Measurements from ENCODE around the gene SIRT5.

SIRT5 gene

DNA sequence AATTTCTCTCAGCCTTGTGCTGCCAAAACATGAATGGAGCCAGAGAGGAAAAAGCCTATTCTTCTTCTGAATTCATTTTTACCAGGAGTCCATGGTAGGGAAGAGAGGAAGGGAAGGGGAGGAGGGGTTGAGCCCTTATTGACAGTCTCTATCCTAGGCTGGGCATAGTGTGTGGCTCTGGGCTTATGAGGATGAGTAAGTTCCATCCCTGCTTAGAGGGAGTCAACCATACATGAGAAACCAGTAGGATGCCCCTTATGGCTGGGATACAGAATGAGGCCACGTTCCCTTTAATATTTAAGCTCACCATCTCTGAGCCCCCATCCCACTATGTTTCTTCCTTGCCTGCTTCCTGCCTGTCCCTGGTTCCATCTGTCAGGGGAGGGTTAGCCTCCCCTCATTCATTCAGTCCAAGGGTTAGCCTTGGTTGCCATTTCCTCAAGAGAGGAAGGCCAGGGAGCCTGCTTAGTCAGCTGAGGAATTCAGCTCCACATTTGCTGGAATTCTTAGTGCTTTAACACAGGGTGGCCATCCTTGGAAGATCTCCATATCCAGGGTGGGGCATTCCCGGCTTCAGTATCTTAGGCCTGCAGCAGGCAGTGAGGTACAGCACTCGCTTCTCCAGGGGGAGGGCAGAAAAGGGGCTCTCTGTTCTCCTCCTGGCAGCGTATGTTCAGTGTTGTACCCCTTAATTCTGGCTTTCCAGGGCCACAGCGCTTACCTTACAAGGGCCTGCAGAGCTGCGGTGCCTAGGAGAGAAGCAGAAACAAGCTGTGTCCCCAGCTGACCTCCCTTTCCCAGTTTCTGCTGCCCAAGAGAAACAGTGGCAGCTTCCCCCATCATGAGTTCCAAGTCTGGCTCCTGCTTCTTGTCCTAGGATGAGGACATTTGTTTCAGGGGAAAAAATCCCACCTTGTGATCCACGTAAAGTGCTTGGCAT, 12.5 kb downstream of the SIRT5 start:
- in situ Hi-C loops (cut with MboI; ENCODE audit: low sequenced_read_pairs), result no loop called here

DNA sequence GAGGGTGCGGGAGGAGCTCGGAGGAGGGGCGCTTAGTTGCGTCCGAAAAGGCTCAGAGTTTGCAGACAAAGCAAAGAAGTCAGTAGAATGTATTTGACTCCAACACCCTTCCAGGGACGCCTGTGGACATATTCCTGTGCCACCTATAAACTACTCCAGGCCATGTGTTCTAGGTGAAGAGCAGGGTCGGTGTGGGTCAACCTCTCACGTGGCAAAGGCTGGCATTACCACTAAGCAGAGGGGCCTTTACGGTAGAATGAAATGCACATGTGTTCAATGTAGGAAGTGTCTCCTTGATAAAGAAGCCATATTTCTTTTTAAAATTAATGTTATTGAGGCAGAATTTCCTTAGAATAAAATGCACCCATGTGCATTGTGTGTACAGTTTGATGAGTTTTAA, 15.4 kb downstream of the SIRT5 start:
- in situ Hi-C loops (cut with MboI; ENCODE audit: low sequenced_read_pairs), result no loop called here

DNA sequence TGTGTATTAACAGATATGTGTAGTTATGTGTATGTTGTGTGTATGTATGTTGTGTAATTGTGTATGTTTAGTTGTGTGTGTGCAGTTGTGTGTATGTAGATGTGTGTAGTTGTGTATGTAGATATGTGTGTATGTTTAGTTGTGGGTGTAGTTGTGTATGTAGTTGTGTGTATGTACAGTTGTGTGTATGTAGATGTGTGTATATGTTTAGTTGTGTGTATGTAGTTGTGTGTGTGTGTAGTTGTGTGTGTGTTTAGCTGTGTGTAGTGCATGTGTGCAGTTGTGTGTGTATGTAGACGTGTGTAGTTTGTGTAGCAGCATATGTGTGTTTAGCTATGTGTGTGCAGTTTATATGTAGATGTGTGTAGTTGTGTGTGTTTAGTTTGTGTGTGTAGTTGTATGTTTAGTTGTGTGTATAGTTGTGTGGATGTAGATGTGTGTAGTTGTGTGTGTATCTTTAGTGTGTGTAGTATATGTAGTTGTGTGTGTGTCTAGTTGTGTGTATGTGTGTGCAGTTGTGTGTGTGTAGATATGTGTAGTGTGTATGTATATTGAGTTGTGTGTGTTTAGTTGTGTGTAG, 16.3 kb downstream of the SIRT5 start:
- in situ Hi-C loops (cut with MboI; ENCODE audit: low sequenced_read_pairs), result no loop called here

DNA sequence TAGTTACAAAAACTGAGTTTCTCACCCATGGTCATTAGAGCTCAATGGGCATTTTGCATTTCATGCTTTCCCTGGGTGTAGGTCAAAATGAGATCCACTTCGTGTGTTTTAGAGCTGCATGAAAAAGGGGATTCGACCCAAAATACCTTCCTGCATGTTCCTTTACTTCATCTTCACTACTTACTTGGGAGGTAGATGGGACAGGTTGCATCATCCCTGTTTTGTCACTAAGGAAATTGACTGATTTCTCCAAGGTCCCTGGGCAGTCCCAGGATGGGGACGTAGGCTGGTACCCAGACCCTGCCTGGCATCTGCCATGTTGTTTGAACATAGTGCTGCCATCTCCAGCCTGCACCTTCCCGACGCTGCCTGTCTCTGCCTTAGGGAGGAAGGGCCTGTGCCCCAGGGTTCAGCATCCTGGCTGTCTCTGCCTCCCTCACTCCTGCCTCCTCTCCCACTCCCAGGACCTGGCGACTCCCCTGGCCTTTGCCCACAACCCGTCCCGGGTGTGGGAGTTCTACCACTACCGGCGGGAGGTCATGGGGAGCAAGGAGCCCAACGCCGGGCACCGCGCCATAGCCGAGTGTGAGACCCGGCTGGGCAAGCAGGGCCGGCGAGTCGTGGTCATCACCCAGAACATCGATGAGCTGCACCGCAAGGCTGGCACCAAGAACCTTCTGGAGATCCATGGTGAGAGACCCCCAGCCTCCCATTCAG, 17.0 kb downstream of the SIRT5 start:
- in situ Hi-C loops (cut with MboI; ENCODE audit: low sequenced_read_pairs), result no loop called here

DNA sequence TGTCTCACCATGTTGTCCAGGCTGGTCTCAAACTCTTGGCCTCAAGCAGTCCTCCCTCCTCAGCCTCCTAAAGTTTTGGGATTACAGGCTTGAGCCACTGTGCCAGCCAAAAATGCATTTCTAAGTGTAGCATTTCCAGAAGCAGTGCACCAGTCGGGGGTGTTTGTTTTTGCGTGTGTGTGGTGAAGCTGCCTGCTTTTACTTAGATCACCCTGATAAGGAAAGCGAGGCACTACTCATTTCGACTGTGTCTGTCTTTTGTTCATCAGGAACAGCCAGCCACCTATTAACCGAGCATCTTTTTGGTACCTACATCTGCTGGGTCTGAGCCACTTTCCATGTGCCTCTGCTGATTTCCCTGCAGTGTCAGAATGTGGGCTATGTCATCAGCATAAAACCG, 18.7 kb downstream of the SIRT5 start:
- in situ Hi-C loops (cut with MboI; ENCODE audit: low sequenced_read_pairs), result no loop called here

DNA sequence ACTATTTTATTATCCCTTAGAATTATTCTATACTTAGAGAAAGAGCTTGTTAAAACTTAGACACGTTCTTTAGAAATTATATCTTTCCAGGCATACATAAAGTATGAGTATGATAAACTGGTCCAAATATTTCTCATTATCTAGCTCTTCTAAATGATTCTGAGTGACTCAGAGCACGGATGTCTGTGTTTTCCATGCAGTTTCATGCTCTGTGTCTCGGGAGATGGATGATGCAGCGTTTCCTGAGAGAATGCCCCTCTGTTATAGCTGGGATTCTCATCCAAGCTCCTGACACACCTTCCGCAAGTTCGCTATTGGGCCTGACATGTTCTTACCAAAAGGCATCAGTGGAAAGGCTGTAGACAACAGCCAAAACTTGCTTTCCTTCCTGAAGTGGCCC, 19.3 kb downstream of the SIRT5 start:
- in situ Hi-C loops (cut with MboI; ENCODE audit: low sequenced_read_pairs), result no loop called here

DNA sequence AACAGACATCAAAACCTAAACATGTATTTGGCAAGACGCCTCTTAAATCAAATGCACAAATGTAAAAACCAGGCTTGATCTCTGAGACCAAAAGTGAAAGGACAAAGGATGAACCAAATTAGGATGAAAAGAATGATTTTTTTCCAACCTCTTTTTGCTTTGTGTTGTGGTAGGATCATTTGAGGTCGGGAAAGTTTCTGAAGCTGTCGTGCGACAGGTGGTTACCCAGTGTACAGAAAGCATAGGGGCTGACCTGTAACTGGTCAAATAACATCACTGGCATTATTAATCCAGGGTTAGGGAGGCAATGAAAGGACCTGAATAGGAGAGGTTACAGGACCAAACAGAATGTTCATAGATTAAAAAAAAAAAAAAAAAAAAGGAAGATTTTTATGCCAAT, 22.7 kb downstream of the SIRT5 start:
- in situ Hi-C loops (cut with MboI; ENCODE audit: low sequenced_read_pairs), result no loop called here

DNA sequence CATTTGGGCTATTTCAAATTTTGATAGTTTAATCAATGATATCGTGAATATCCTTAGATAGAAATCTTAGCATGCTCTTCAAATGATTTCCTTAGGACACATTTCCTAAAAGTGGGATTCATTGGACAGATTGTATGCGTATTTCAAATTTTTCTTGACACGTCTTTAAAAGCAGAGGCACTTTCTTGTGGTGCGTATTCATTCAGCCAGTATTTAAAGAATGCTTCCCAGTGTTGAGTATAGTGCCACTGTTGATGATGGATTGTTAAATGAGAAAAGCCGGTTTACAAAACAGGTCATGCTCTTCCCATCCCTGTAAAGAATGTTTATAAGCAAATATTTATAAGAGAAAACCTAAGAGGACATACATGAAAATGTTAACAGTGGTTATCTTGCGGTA, 25.6 kb downstream of the SIRT5 start:
- in situ Hi-C loops (cut with MboI; ENCODE audit: low sequenced_read_pairs), result no loop called here

DNA sequence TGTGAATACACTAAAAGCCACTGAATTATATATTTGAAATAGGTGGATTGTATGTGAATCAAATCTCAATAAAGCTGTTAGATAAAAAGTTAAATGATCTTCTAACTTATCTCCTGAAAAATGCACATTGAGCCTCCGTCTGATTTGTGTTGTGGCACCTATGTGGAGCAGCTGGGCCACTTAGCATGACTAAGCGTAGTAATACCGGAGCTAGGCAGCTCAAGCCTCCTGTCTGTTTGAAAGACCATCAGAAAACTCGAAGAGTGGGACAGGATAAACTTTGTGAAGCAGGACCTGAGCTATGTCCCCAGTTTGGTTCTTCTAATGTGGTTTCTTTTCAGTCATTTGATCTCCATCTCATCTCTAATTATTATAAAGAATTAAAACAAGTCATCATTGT, 29.7 kb downstream of the SIRT5 start:
- in situ Hi-C loops (cut with MboI; ENCODE audit: low sequenced_read_pairs), result no loop called here

DNA sequence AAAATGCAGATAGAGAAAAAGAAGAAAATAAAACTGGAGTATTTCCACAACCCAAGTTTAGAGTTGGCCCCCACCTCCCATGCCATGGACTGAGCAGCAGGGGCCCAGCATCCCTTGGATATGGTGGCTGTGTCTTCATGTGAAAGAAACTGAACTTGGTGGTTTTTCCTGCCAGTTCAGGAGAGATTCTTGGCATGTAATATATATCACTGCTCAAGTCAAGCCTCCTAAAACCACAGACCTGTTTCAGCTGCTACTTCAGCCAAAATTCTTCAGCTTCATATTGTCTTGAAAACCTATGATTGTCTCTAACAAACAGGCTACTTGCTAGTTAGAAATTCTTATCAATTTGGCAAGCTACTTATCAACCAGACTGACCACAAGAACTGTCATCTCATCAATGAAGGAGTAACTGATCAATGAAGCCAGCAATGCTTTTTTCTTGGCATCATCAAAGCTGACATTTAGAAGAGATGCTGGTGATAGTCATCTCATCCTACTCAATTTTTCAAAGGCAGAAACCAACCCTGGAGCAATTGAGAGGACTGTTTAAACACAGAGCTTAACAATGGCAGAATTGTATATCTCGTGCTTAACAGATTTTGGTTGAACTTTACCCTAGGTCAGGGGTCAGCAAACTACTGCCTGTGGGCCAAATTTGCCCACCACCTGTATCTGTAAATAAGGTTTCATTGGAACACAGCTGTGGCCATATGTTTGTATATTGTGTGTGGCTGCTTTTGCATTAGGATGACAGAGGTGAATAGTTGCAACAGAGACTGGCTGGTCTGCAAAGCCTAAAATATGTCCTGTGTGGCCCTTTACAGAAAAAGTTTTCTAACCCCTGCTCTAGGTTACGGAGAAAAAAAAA, 30.4 kb downstream of the SIRT5 start:
- in situ Hi-C loops (cut with MboI; ENCODE audit: low sequenced_read_pairs), result no loop called here

DNA sequence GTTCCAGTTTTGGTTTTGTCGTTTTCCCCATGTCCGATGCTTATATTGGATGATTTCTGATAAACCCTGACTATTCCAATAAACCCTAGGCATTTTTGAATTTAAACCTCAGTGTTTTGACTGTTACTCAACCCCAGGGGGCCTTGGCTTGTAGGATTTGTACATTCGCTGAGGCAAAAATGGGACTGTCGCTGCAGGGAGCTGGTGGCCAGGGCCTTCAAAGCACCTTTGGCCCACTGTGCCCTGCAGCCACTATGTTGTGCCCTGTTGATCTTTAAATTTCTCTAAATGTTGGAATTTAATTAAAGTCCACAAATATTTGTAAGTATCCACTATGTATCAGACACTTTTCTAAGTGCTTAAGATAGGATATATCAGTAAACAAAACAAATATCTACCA, 31.2 kb downstream of the SIRT5 start:
- in situ Hi-C loops (cut with MboI; ENCODE audit: low sequenced_read_pairs), result no loop called here

DNA sequence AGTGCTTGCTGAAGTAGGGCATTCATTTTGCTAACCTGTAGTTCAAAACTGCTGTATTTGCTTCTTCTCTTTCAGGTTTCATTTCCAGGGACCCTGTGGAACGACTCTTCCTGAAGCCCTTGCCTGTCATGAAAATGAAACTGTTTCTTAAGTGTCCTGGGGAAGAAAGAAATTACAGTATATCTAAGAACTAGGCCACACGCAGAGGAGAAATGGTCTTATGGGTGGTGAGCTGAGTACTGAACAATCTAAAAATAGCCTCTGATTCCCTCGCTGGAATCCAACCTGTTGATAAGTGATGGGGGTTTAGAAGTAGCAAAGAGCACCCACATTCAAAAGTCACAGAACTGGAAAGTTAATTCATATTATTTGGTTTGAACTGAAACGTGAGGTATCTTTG, 37.3 kb downstream of the SIRT5 start:
- in situ Hi-C loops (cut with MboI; ENCODE audit: low sequenced_read_pairs), result no loop called here

DNA sequence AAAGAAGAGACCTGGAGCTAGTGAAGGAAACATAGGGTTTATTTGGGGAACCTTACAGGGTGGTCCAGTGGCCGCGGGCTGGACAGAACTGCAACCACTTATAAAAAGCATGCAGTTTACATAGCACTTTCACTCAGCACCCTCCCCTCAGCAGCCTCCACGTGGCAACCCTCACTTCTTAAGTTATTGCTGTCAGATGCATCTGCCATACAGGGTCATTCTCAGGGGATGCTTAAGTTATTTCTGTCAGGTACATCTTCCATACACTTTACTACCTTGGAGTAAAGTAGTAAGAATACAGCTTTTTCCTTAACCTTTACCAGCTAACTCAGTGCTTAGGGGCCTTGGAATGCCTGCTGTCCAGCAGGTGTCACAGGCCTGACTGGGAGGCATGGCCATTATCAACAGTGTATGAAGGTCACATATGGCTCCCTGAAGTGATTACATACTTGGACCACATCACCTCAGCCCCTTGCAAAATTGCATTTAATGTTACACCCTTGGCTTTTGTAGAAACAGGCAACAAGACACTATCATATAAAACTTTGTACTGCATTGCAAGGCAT, 38.7 kb downstream of the SIRT5 start:
- in situ Hi-C loops (cut with MboI; ENCODE audit: low sequenced_read_pairs), result no loop called here

DNA sequence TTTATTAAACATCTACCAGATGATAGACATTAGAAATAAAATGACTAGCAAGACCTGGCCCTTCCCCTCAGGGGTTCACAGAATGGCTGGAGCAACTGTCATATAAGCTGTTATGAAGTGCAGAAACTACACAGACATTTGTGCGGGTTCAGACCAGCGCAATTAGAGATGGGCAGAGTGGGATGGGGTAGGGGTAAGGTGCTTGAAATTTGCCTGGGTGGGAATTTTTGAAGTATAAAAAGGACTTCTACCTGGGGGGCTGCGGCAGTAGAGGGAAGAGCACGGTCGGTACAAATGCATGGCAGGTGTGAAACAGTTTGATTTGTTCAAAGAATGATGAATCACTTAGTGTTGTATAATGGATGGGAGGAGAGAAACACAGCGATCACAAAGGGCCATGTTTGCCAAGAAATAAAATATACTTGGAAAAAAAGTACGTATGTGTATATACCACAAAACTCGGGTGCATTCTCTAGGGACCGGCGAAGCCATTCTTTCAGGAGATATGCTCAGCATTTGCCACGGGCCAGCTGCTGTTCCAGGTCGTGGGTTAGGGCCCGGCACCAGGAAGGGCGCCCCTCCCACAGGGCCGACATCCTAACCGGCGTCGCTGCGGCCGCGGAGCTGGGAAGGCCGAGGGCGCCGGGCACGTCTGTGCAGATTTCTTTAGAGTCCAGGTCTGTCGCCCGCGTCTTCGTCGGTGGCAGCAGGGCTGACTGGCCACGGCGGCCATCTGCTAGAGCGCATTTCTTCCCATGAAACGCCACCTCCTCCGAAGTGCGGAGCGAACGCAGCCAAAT, 39.9 kb downstream of the SIRT5 start:
- in situ Hi-C loops (cut with MboI; ENCODE audit: low sequenced_read_pairs), result no loop called here

DNA sequence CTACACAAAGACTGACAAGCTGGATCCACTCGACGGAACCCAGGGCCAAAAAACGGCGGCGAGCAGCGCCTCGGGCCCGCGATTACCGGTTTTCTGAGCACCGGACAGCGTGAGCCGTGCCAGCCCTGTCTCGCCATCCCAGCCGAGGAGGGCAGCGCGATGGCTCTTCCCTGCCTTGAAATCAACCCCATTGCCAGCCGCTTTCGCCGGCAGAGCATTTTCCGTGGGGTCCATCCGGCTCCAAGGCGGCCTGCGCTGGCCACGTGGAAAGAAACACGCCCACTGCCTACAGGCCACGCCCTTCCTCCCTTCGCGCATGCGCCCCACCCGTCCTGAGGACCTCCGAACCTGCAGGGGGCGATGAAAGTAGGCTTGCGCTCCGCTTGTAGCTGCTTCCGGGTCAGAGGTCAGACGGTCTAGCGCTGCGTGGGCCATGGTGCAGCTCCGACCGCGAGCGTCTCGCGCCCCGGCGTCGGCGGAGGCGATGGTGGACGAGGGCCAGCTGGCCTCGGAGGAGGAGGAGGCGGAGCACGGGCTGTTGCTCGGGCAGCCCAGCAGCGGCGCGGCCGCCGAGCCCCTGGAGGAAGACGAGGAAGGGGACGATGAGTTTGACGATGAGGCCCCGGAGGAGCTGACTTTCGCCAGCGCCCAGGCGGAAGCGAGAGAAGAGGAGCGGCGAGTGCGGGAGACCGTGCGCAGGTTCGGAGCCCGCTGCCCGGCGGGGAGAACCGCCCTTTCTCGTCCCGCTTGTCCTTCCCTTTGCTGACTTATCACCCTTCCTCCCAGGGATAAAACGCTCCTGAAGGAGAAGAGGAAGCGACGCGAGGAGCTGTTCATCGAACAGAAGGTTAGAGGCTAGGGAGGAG, 40.8 kb downstream of the SIRT5 start, which contains the start of gene NOL7:
Gene NOL7, plus strand, starts transcription at position 410 of the 866 bp plus-strand sequence. Its CDS starts 24 bp downstream, at position 434.
- in situ Hi-C loops (cut with MboI; ENCODE audit: low sequenced_read_pairs), result no loop called here

DNA sequence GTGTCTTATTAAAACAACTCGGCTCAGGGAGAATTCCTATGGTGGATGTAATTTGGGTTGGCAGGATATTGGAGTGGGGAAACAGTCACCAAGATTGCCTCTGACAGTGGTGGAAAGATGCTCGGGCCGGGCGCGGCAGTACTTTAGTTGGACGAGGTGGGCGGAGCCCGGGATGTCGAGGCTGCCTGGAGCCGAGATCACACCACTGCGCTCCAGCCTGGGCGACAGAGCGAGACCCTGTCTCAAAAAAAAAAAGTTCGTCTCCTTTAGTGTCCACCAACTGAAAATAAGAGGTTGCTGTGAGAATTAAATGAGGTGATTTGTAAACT, 41.4 kb downstream of the SIRT5 start:
- in situ Hi-C loops (cut with MboI; ENCODE audit: low sequenced_read_pairs), result no loop called here

DNA sequence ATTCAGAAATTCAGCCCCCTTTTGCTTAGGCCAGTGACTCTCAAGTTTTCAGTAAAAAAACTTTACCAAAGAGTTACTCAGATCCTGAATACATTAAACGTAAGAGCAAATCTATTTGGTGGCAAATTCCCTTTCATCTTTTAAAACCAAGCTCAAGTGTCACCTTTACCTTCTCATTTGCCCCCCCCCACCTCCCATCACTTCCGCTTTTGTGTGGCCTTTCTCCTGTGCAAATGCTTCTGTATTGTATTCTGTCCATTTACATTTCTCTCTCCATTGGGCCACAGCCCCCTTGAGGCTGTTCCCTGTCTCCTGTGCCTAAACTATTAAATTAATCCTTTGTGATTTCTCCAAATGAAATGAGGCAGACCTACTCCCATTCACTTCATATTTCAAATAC, 42.7 kb downstream of the SIRT5 start:
- in situ Hi-C loops (cut with MboI; ENCODE audit: low sequenced_read_pairs), result no loop called here

DNA sequence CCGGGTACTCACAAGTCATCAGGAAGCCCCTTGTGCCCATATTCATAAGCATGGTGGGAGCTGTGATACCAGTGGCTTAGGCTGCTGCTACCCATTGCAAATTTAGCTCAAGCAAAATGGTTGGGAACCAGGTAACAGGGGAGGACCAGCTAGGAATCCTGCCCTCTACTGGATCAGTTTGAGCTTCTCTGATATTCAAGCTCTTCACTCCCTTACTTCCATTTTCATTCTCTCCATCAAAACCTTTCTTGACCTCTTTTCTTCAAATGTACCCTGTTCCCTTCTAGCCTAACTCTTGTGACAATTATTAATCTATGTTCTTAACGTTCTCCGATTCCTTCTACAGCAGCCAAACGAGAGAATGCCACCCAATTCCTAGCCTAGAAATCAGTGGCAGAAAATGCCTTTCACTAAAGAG, 50.5 kb downstream of the SIRT5 start:
- in situ Hi-C loops (cut with MboI; ENCODE audit: low sequenced_read_pairs), result no loop called here

Measured in HL-60/S4 treated with phorbol 12-myristate 13-acetate at 8.2 ng/mL for 4 days and 3 days (cell line).